Activated CD4-positive, alpha-beta T cell treated with anti-CD3 and anti-CD28 coated beads for 1 hour (primary cell): ENCODE data around the gene UBE2D4.
A peak's percentile ranks its signal among the peaks of the same experiment; 100 is the strongest.
"Not testable (repeated sequence)": the region's sequence is repeated elsewhere in the genome, so short reads cannot be mapped to it uniquely, and the experiment has no call there.

ENCODE experiments used
- DNase-seq: peaks from one replicate; pipeline ENCODE4 v3.0.0-alpha.2; 2020

Gene UBE2D4

GRCh38 chr7:43925984-43926797, at the start of gene UBE2D4:
TSS of gene UBE2D4 (plus strand) at chr7:43926436. CDS start at chr7:43926533, 97 bp downstream.
- peak; percentile 80 for DNase-seq

DNA sequence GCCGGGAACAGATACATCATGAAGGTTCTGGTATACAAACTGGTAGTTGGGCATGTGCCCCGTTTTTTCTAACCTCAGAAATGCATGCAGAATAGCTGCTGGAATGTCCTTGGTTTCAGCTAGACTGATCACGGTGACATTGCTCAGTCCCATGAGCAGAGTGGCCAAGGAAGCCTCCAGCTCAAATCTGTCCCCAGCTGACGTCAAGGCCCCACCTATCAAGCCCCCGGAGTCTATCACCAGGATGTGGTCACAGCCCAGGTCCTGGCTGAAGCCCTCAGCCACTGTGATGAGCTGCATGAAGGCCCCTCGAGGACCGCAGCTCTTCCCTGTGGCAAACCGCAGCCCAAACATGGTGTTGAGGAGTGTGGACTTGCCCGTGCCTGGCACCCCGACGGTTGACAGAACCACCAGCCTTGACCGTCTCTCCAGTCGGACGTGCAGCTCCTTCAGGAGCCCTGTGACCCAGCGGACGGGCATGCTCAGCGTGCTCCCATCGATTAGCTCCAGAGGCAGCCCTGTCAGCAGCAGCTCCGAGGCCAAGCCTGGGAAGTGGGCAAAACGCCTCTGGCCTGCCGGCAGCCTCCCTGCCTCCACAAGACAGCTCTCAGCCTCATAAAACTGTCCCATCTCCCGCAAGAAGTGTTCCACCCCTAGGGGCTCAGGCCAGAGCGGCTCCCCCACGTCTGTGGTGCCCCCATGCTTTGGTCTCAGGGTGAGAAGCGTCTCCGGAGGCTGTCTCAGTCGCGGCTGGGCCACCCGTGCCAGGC, 49.1 kb upstream of the UBE2D4 start:
- DNase-seq = no peak

DNA sequence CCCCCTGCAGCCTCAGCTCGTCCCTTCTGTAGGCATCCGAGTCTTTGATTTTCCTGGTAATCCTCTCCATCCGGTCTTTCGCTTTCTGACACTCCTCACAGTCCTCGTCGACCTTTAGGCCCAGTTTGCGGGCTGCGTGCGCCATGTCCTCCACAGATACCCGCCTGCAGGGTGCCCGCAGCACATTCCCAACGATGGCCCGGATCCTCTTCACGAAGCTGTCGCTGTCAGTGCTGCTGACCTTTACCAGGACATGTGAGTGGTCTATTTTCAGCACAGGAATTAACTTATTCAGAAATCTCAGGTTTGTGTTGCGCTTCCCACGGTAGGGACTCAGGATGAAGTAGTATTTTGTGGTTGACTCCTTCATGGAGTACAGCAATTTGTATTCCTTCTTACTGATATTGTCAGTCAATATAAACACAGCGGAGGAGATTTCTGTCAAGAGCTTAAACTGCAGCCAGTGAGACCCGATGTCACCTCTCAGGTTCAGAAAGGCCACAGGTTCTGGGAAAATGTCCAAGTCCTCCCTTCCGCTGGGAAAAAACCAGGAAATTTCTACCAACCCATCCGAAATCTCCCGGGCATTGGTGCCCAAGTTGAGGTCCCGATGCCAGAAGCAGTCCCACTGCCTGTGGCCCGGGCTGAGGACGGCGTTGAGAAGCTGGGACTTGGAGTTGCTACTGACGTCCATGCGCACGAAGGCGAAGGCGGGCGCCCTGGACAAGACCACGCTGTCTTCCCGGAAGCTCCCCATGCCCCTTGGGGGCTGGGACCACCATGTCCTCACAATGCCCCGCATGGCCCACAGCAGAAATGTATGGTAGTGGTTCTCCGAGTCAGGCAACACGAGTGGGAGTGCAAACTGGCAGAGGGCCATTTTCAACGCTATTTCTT, 48.0 kb upstream of the UBE2D4 start:
- DNase-seq = no peak

DNA sequence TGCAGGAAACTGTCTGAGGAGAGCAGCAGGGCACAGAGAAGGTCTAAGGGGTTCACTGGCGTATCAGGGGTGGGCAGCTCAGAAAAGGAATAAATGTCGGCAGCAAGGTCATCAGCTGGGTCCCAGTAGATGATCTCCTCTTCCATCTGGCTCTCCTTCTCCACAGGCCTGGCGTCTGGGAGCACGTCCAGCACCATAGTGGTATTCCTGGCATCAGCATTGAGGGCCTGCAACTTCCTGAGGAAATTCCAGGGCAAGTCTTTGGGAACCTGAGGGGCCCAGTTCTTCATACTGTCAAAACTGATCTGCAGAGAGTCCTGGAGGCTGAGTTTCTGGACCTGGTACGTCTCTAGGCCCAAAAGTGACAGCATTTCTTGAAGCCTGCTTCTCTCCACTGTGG, 47.4 kb upstream of the UBE2D4 start:
- no peak for DNase-seq

DNA sequence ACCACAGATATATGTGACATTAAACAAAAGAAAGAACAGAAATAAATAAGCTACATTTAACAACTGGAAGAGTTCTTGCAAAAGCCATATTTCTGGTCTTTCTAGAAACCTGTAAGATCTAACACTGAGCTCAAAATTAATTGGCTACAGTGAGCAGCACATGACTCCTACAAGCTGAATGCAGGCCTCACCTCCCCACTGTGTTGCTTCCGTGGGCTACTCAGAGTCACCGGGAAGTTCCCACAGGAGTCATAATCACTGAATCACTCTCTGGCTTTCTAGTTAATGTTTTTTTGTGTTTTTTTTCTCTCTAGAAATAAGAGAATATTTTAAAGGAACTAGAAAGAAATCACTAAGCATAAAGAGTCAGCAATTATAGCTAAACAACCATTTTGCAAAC, 46.8 kb upstream of the UBE2D4 start:
- no peak for DNase-seq

GRCh38 chr7:43880596-43880995, 45.6 kb upstream of the UBE2D4 start:
- DNase-seq = no peak

GRCh38 chr7:43884209-43884608, 42.0 kb upstream of the UBE2D4 start:
- DNase-seq = no peak

DNA sequence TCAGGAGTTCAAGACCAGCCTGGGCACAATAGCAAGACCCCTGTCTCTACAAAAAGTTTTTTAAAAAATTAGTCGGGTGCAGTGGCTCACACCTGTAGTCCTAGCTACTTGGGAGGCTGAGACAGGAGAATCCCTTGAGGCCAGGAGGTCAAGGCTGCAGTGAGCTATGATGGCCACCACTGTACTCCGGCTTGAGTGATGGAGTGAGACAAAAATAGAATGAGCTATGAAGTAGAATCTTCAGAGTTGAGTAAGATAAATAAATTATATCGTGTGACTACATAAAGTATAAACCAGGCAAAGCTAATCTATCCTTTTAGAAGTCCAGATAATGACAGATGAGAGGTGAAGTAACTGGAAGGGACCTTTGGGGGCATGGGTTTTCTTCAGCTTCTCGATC, 41.6 kb upstream of the UBE2D4 start:
- DNase-seq = no peak

DNA sequence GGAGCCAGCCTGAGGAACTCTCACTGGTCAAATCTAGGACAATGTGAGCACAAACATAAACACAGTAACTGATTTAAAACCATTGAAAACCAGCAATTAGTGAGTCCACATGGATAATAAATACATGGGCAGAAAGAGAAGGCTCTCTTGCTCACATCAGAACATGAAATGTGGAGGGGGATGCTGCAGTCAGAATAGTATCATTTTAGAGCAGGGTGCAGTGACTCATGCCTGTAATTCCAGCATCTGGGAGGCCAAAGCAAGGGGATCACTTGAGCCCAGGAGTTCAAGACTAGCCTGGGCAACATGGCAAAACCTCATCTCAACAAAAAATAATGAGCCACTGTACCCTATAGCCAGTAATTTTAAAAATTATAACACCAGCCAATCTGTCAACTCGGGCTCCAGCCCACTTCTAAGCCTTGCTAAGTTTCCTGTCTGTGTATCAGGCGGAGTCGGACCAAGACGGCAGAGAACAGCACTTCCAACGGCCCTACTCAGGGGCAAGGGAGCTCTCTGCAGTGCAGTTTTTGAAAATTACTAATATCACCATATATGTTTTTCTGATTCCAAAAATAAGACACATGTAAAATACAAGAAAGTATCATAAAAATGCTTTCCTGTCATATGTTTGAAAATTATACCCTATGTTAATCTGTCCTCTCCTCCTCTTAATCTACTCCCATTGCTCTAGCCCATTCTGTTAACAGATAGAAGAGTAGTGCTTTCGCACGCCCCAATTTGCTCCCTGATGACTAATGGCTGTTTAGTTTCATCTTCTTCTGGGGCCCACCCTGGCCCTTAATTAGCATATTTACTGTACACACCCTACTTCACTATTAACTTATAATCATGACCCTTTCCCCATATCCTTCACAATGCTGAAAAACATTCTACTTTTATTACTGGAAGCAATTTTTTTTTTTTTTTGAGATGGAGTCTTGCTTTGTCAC, 37.0 kb upstream of the UBE2D4 start:
- DNase-seq = no peak

- no peak for DNase-seq
Observed at GRCh38 chr7:43890468-43890867, 35.8 kb upstream of the UBE2D4 start.

DNA sequence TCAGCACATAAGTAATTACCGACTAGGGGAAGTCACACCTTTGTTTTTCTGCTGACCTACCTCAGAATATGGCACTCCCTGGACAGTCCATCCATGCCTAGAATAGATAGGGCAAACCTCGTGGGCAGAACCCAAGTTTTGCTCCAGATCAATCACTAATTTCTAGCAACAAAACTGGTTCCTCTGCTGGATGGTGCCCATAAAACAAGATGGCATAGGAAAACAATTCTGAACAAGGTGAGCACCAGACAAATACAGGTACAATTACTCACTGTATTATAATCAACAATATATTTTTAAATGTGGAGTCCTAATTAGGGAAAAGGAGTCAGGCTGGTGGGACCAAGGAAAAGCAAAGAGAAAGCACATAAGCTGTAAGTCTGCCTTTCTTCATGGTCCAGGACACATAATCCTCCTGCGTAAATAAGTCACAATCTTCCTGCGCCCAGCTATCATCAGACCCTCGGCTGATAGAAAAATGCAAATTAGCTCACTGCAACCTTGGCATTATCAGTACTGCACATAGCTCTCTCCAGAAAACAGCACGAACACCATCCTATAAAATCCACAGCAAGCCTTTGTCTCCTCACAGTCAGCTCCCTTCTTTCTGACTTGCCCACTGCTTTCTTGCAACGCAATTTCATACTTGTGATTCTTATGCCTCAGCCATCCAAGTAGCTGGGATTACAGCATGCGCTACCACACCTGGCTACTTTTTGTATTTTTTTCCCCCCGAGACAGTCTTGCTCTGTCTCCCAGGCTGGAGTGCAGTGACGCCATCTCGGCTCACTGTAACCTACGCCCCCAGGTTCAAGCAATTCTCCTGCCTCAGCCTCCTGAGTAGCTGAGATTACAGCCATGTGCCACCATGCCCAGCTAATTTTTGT, 34.9 kb upstream of the UBE2D4 start:
- DNase-seq = no peak

DNA sequence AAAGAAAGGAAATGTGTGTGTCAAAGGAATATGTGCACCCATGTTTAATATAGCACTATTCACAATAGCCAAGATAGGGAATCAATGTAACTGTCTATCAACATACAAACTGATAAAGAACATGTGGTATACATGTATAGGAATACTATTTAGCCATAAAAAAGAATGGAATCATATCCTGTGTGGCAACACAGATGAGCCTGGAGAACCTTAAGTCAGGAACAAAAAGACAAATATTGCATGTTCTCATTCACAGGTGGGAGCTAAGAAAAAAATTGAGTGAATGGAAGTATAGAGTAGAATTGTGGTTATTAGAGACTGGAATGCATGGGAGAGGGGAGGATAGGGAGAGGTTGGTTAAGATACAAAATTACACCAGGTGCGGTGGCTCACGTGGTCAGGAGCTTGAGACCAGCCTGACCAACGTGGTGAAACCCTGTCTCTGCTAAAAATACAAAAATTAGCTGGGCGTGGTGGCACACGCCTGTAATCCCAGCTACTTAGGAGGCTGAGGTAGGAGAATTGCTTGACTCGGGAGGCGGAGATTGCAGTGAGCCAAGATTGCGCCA, 30.3 kb upstream of the UBE2D4 start:
- DNase-seq = no peak

DNA sequence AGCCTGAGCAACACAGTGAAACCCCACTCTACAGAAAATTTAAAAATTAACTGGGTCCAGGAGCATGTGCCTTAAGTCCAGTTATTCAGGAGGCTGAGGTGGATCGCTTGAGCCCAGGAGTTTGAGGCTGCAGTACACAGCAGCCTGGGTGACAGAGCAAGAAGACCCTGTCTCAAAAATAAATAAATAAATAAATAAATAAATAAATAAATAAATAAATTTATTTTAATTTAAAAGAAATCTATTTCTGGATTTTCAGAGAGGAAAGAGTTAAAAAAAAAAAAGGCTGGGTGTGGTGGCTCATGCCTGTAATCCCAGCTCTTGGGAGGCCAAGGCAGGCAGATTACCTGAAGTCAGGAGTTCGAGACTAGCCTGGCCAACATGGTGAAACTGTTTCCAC, 27.7 kb upstream of the UBE2D4 start:
- DNase-seq = not testable (repeated sequence)

- DNase-seq = no peak
Observed at GRCh38 chr7:43902542-43903054, 23.6 kb upstream of the UBE2D4 start.

DNA sequence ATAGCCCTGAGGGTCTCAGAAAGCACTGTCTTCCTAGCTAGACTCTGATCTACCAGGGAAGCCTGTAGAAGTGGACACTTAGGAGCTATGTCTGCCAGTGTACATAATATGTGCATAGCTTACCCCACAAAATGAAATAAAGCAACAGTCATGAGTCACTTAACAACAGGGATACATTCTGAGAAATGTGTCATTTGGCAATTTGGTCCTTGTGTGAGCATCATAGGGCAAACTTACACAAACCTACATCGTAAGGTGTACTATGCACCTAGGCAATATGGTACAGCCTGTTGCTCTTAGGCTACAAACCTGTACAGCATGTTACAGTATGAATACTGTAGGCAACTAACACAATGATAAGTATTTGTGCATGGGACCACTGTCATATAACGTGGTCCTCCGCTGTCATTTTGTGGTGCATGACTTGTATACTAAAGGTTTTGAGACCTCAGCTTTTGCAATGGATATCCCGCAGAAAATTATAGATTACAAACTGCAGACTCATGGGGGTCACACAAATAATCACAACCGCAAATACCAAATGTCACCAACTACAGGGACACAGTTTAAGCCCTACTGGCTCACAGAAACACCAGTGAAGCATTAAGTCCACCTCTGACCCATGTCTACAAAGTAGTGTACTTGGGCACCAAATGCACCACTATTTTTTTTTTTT, 21.6 kb upstream of the UBE2D4 start:
- no peak for DNase-seq

- no peak for DNase-seq
Observed at GRCh38 chr7:43905209-43905946, 20.9 kb upstream of the UBE2D4 start.

DNA sequence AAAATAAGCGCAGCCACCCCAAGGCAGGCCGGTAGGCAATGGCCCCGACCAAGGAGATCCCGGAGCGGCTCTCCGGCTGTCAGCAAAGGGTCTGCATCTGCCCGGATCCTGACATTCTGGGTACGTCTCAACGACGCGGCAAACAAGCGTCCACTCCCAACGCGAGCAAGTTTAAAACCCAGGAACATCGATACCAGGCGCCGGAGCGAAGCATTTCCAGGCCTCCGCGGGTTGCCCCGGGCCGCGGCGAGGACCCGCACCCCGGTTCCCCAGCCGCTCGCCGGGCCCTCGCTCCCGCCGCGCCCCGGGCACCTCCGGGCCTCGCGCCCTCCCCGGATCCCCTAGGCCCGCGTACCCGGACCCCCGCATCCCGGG, 20.3 kb upstream of the UBE2D4 start:
- peak; percentile 9 for DNase-seq

GRCh38 chr7:43906331-43907010, 19.8 kb upstream of the UBE2D4 start, which contains the start of gene URGCP:
TSS of gene URGCP (minus strand) at chr7:43906596. CDS start at chr7:43906575, 21 bp downstream.
- peak; percentile 32 for DNase-seq
